ENCODE results near the gene CCDC190.

GRCh38 chr1:162854245-162854882 lies 6.6 kb downstream of the CCDC190 start:
- TF ChIP-seq CTCF (IDR thresholded peaks at IDR 0.05) (peak; percentile 83), EZH2 (IDR thresholded peaks at IDR 0.05) (no peak)
